ENCODE data around the gene ADGRL3.

GRCh38 chr4:61204353-61205060, 4.4 kb downstream of the ADGRL3 start:
- TF ChIP-seq CTCF (IDR thresholded peaks at IDR 0.05), result no peak
- TF ChIP-seq EP300 (IDR thresholded peaks at IDR 0.05), result no peak
- TF ChIP-seq POLR2A (IDR thresholded peaks at IDR 0.05), result no peak
